BLaER1 treated with 17β-estradiol and CSF1 and Interleukin-3, amounts not matched to agents 10 nM and 100 nM (cell line): ENCODE measurements around the gene B3GNT8.

Source experiments
- H3K27ac ChIP-seq, 11 experiments: shearing (Covaris generic); formaldehyde crosslinking; 2 replicates each; pipeline ENCODE4 v1.8.1; 2022
- H3K27me3 ChIP-seq, 11 experiments: shearing (Covaris generic); formaldehyde crosslinking; 2 replicates each; pipeline ENCODE4 v1.8.1; 2022
- H3K36me3 ChIP-seq, 11 experiments: shearing (Covaris generic); formaldehyde crosslinking; 2 replicates each; pipeline ENCODE4 v1.8.1; 2022
- H3K4me1 ChIP-seq, 10 experiments: shearing (Covaris generic); formaldehyde crosslinking; 2 replicates each; pipeline ENCODE4 v1.8.1; 2022
- H3K4me2 ChIP-seq, 11 experiments: shearing (Covaris generic); formaldehyde crosslinking; 2 replicates each; pipeline ENCODE4 v1.8.1; 2022
- H3K4me3 ChIP-seq, 10 experiments: shearing (Covaris generic); formaldehyde crosslinking; 2 replicates each; pipeline ENCODE4 v1.8.1; 2022
- H3K9ac ChIP-seq, 11 experiments: shearing (Covaris generic); formaldehyde crosslinking; 2 replicates each; pipeline ENCODE4 v1.8.1; 2022
- H3K9me3 ChIP-seq, 11 experiments: shearing (Covaris generic); formaldehyde crosslinking; replicated peaks in 1 of 11; 2 replicates each; pipeline ENCODE4 v1.8.1; 2022
- H4K20me1 ChIP-seq, 11 experiments: shearing (Covaris generic); formaldehyde crosslinking; 2 replicates each; pipeline ENCODE4 v1.8.1; 2022
- Cebpa-rat ChIP-seq, 11 experiments: shearing (Covaris generic); IDR thresholded peaks; 2 replicates each; pipeline ENCODE4 v1.8.1; 2022

The B3GNT8 gene

DNA sequence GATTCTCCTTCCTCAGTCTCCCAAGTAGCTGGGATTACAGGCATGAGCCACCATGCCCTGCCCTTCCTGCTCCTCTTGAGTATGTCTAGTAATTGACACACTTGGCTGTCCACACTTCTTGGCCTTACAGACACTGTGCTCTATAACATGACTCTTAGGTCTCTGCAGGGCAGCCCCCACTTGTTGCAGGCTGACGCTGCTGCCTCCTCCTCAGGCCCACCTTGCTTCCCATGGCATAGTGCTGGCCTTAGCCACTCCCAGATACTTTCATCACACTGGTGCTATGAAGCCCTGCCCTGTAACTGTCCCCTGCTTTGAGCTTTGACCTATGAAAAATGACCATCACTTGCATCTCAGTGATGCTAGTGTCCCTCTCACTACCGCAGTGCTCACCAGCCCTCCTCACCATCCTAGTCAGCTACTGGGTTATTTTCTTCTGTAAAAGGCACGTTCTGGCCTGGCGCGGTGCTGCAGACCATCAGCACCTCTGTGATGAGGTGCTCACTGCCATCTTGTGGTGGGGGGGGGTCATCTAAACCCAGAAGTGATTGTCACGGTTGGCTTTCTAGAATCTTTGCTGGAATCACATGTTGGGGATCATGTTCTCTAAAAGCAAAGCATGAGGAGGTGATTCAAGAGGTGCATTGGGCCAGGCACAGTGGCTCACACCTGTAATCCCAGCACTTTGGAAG is 25.6 kb upstream of the B3GNT8 start:
- TF ChIP-seq Cebpa-rat (IDR thresholded peaks at IDR 0.05): no peak
- no peaks in the 10 kb centered on the region for H3K36me3 ChIP-seq

DNA sequence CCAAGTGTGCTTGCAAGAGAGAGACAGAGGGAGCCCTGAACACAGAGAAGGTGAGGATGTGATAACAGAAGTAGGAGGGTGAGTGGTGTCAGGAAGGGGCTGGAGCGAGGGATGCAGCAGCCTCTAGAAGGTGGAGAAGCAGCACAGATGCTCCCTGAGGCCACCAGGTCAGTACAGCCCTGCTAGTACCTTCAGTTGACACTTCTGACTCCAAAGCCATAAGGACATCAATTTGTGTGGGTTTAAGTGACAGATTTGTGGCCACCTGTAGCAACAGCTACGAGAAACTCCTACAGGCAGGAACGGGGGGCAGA is 22.6 kb upstream of the B3GNT8 start:
- Histone ChIP-seq H3K27me3 (no peaks in the 10 kb centered on the region), H3K36me3 (no peaks in the 10 kb centered on the region), H3K4me3 (no peak overlapping the region), H3K9me3 (no peaks in the 10 kb centered on the region), H3K9ac (no peak overlapping the region), H3K4me1 (peaks cover 0 to 13% (median 5%) of the 10 kb centered on the region in 10 experiments; a peak in 8 of 20 replicates), H3K27ac (no peak overlapping the region), H3K4me2 (peak overlapping the region in 10 of 11 experiments; percentile 70 to 84 (median 80); a peak in 18 of 22 replicates), H4K20me1 (no peaks in the 10 kb centered on the region)
- no peak for TF ChIP-seq Cebpa-rat (IDR thresholded peaks at IDR 0.05)

More for the DNA sequence above, 25.6 kb upstream of the B3GNT8 start:
- Histone ChIP-seq H3K4me1 (peaks cover 0 to 13% (median 5%) of the 10 kb centered on the region in 10 experiments; a peak in 9 of 20 replicates), H3K9me3 (no peaks in the 10 kb centered on the region), H3K4me3 (no peak overlapping the region), H3K27ac (no peak overlapping the region), H3K27me3 (no peaks in the 10 kb centered on the region), H3K4me2 (no peak overlapping the region), H4K20me1 (no peaks in the 10 kb centered on the region), H3K9ac (no peak overlapping the region)

DNA sequence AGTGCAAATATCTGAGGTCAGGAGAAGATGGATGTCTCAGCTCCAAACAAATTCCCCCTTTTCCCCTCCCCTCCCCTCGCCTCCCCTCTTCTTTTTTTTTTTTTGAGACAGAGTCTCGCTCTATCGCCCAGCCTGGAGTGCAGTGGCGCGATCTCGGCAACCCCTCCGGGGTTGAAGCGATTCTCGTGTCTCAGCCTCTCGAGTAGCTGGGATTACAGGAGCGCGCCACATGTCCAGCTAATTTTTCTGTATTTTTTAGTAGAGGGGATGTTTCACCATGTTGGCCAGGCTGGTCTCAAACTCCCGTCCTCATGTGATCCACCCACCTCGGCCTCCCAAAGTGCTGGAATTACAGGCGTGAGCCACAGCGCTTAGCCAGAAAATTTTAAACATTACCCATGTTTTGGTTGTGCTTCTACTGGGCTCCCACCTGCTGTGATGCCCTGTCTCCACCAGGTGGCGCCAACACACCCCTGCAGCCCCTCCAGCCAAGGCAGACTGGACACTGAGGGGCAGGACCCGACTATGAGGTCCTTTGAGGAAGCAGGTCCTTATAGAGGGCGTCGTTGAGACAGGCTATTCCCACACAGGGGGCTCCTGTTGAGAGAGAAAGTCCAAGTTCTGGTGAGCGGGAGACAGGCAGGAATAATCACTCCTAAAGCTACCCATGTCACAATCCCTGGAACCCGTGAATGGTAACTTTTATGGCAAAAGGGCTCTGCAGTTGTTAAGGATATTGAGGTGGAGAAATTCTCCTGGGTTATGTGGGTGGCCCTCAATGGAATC is 22.1 kb upstream of the B3GNT8 start:
- Histone ChIP-seq H3K4me3 (peak overlapping the region; percentile 37 to 62 (median 50); a peak in 16 of 20 replicates), H3K4me2 (peak overlapping the region; percentile 68 to 84 (median 80)), H3K36me3 (no peaks in the 10 kb centered on the region), H4K20me1 (no peaks in the 10 kb centered on the region), H3K9ac (peak overlapping the region; percentile 53 to 79 (median 71); a peak in 21 of 22 replicates), H3K9me3 (no peaks in the 10 kb centered on the region), H3K27ac (peak overlapping the region in 2 of 11 experiments; percentile 33 to 47; a peak in 4 of 22 replicates), H3K4me1 (peaks cover 0 to 13% (median 5%) of the 10 kb centered on the region in 10 experiments; a peak in 8 of 20 replicates), H3K27me3 (no peaks in the 10 kb centered on the region)
- no peak for TF ChIP-seq Cebpa-rat (IDR thresholded peaks at IDR 0.05)

DNA sequence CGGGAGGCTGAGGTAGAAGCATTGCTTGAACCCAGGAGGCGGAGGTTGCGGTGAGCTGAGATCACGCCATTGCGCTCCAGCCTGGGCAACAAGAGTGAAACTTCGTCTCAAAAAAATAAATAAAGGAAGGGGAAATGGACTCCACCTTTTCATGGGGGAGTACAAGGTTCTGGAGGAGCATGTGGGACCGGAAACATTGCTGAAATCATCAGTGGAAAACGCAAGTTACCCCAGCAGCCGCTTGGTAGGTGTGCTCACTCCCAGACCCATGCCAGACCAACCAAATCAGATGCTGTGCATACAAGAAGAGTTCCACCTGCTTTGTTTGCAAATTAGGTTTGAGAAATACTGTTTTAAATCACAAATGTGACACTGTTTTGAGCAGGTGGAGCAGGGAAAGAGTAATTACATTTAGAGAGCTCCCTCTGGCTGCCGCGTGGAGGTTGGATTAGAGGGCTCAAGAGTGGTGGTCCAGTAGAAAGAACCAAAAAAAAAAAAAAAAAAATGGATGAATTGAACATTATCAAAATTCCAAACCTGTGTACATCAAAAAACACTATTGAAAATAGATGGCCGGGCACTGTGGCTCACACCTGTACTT is 20.7 kb upstream of the B3GNT8 start:
- Histone ChIP-seq H3K4me2 (no peak overlapping the region), H4K20me1 (no peaks in the 10 kb centered on the region), H3K27ac (no peak overlapping the region), H3K27me3 (no peaks in the 10 kb centered on the region), H3K9ac (no peak overlapping the region), H3K9me3 (no peaks in the 10 kb centered on the region), H3K36me3 (no peaks in the 10 kb centered on the region), H3K4me1 (peaks cover 6 to 22% (median 16%) of the 10 kb centered on the region in 10 experiments; a peak in 17 of 20 replicates), H3K4me3 (no peak overlapping the region)
- no peak for TF ChIP-seq Cebpa-rat (IDR thresholded peaks at IDR 0.05)

DNA sequence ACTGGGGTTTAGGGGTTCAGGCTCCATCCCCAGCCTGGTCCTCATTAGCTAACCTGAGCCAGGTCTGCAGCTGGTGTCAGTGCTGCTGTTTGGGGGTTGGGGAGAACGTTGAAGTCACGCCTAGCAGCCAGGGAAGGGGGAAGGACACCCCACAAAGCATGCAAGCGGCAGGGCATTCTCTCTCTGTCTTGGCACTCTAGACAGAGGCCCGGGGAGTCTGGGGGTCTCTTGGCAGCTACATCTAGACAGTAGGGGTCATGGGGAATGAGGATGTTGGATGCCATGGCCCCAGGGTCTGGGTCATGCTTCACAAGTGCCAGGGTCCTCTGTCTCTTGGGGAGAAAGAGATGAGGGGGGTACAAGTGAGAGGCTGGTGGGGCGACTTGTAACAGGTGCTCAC is 18.4 kb upstream of the B3GNT8 start:
- no peaks in the 10 kb centered on the region for H4K20me1 ChIP-seq
- no peak overlapping the region for H3K4me3 ChIP-seq
- no peak overlapping the region for H3K9ac ChIP-seq
- H3K9me3 ChIP-seq: no peaks in the 10 kb centered on the region
- H3K36me3 ChIP-seq: no peaks in the 10 kb centered on the region
- no peak for TF ChIP-seq Cebpa-rat (IDR thresholded peaks at IDR 0.05)
- H3K27ac ChIP-seq: no peak overlapping the region
- peaks cover 7 to 27% (median 20%) of the 10 kb centered on the region in 10 experiments; a peak in 17 of 20 replicates for H3K4me1 ChIP-seq
- H3K27me3 ChIP-seq: no peaks in the 10 kb centered on the region
- H3K4me2 ChIP-seq: no peak overlapping the region

DNA sequence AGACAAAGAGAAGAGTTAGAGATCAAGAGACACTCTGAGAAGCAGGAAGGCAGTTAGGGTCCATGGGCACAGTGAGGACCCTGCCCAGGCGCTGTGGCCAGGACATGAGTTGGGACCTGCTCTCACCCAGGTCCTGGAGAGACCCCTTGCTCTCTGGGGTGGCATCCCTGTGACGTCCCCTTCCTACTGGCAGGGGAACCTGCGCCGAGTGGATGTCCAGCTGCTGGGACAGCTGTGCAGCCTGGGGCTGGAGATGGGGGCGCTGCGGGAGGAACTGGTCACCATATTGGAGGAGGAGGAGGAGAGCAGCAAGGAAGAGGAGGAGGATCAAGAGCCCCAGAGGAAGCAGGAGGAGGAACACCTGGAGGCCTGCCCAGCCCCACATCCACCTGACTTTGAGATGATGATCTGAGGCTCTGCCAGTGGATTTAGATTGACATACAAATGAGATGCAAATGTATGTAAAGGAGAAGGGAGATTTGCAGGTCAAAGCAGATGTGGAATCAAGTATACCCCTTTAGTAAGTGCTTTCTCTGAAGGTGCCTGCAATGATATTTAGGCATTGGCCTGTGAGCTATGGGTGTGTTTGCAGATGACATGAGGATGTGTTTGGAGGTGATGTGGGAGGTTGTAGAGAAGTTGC is 16.8 kb upstream of the B3GNT8 start:
- no peak overlapping the region for H3K9ac ChIP-seq
- H3K36me3 ChIP-seq: no peaks in the 10 kb centered on the region
- peak overlapping the region in 3 of 11 experiments; percentile 41 to 55 (median 44); a peak in 3 of 22 replicates for H3K27ac ChIP-seq
- no peaks in the 10 kb centered on the region for H4K20me1 ChIP-seq
- H3K9me3 ChIP-seq: no peaks in the 10 kb centered on the region
- no peaks in the 10 kb centered on the region for H3K27me3 ChIP-seq
- no peak for TF ChIP-seq Cebpa-rat (IDR thresholded peaks at IDR 0.05)
- H3K4me3 ChIP-seq: no peak overlapping the region
- H3K4me1 ChIP-seq: peaks cover 14 to 33% (median 22%) of the 10 kb centered on the region in 10 experiments
- H3K4me2 ChIP-seq: peak overlapping the region in 5 of 11 experiments; percentile 41 to 66 (median 55); a peak in 8 of 22 replicates

DNA sequence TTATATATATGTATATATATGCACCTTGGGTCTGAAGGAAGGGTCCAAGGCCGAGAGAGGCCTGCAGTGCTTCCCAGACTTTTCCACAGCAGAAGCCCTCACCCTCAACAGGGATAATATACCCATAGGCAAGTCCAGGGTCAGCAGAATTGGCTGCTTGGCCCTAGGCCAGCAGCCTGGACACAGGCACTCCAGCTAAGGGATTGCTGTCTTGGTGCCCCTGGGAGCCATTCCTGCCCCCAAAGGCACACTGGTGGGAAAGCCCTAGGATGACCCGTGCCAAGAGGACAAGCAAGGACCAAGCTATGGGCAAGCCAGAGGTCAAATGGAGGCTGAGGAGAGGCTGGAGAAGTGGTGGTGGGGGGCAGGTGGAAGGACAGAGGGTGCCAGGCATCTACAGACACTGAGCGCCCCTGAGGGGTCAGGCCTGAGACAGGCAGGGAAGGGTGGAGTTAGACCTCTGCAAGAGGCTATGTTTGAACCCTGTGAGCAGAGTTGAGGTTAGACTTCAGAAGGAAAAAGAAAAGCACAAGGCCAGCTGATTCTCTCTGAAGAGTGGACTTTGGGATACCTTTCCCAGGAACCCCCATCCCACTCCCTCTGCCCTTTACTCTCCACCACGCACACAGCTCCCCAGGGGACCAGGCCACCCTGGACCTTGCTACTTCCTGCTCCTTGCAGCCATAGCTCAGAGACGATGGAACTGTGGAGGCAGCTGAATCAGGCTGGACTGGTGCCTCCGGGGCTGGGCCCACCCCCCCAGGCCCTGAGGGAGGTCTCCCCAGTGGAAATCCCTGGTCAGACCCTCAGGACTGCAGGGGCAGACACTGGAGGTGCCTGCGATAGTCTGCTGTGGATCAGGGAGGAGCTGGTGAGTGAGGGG is 15.5 kb upstream of the B3GNT8 start, which contains the start of gene ERICH4:
Gene ERICH4 (plus strand): TSS at position 684 of the 883 bp plus-strand sequence. CDS start 14 bp downstream, at position 698.
- Histone ChIP-seq H3K36me3 (peaks cover 5 to 7% (median 6%) of the 10 kb centered on the region in 11 experiments; a peak in 19 of 22 replicates), H4K20me1 (no peaks in the 10 kb centered on the region), H3K9me3 (no peaks in the 10 kb centered on the region), H3K27me3 (no peaks in the 10 kb centered on the region), H3K27ac (peak within 1 kb of the TSS in 6 of 11 experiments; percentile 2 to 55 (median 42); a peak in 9 of 22 replicates), H3K4me1 (peaks cover 22 to 41% (median 33%) of the 10 kb centered on the region in 10 experiments), H3K4me3 (no peak within 1 kb of the TSS), H3K9ac (peak within 1 kb of the TSS in 2 of 11 experiments; percentile 33 to 47; a peak in 2 of 22 replicates), H3K4me2 (peak within 1 kb of the TSS in 7 of 11 experiments; percentile 28 to 66 (median 49); a peak in 14 of 22 replicates)
- no peak for TF ChIP-seq Cebpa-rat (IDR thresholded peaks at IDR 0.05)
